ENCODE measurements around the gene TTC36. TPM values are rescaled to one million over a fixed set of nuclear protein-coding genes. Genes with fewer than 3 reads are reported as not detected.

TTC36 gene
- total and polyA plus RNA-seq, 9 of the 15 experiments (the other 6 are each of a cell fraction or from before 2014, with no cell fraction given) = 0.22 to 0.23 TPM; not detected in 7

DNA sequence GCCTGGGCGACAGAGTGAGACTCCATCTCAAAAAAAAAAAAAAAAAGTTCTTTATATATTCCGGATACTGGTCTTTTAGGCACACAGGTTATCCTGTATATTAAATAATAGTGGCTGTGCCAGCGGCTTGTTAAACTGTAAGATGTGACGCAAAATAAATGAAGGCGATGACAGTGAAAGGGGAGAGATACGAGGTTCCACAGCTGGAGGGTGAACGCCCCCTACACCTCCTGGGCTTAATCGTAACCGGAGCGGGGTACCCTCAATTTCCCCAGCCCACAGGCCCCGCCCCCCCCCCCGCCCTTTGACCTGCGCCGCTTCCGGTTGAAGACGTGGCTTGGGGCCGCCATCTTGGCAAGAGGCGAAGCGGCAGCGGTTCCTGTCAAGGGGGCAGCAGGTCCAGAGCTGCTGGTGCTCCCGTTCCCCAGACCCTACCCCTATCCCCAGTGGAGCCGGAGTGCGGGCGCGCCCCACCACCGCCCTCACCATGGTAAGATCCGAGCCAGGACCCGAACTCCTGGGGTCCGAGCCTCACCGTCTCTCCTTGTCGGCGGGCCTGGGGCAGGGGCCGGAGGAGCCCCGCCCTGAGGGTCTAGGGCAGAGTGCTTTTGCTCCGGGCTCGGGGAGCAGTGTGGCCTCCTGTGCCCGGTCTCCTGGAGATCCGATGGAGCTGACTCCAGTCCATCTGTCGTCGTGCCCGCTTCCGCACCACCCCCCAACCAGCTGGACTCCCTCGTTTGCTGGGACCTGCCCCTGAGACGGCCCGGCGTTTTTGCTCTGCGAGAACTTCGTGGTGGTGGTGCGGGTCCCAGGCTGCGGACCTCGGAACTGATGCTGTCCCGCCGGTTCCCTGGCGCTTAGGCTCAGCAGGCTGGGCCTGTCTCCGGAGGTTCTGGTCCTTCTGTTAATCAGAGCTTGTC, 45.0 kb downstream of the TTC36 start, which contains the start of gene ARCN1 (continued):
- TF ChIP-seq, protein P1, sequence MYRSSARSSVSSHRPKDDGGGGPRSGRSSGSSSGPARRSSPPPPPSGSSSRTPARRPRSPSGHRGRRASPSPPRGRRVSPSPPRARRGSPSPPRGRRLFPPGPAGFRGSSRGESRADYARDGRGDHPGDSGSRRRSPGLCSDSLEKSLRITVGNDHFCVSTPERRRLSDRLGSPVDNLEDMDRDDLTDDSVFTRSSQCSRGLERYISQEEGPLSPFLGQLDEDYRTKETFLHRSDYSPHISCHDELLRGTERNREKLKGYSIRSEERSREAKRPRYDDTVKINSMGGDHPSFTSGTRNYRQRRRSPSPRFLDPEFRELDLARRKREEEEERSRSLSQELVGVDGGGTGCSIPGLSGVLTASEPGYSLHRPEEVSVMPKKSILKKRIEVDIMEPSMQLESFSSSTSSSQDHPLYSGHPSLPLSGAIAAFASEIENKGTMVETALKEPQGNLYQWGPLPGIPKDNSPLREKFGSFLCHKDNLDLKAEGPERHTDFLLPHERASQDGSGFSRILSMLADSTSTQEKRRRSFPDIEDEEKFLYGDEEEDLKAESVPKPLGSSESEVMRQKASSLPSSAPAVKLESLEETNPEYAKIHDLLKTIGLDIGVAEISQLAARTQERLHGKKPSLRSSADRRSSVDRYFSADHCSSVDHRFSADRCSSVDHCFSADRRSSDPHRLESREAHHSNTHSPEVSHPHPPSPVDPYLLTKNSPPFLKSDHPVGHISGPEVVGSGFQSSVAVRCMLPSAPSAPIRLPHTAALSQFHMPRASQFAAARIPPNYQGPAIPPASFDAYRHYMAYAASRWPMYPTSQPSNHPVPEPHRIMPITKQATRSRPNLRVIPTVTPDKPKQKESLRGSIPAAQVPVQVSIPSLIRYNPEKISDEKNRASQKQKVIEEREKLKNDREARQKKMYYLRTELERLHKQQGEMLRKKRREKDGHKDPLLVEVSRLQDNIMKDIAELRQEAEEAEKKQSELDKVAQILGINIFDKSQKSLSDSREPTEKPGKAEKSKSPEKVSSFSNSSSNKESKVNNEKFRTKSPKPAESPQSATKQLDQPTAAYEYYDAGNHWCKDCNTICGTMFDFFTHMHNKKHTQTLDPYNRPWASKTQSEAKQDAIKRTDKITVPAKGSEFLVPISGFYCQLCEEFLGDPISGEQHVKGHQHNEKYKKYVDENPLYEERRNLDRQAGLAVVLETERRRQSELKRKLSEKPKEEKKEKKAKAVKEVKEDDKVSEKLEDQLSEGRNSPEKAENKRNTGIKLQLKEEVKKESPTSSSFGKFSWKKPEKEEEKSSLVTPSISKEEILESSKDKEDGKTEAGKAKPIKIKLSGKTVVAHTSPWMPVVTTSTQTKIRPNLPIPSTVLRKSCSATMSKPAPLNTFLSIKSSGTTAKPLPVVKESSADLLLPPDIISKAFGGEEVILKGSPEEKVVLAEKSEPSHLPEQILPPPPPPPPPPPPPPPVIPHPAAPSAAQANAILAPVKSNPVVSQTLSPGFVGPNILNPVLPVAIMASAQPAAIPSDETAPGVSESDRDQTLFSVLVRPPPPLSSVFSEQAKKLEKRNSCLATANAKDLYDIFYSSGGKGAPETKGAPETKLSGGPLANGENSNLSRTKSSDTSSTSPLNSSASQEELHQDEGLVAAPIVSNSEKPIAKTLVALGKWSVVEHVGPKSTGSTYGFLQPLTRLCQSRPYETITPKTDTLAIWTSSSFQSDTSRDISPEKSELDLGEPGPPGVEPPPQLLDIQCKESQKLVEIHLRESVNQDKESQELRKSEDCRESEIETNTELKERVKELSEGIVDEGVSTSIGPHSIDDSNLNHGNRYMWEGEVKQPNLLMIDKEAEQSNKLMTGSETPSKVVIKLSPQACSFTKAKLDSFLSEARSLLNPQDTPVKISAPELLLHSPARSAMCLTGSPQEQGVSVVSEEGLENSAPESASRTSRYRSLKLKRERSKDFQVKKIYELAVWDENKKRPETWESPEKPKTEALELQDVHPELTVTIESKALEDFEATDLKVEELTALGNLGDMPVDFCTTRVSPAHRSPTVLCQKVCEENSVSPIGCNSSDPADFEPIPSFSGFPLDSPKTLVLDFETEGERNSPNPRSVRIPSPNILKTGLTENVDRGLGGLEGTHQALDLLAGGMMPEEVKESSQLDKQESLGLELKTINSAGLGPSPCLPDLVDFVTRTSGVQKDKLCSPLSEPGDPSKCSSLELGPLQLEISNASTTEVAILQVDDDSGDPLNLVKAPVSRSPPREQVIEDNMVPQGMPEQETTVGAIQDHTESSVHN (IDR thresholded peaks at IDR 0.05; ENCODE audit: borderline replicate concordance in 1 of 2, low read depth in 1 of 2) = no peak
- TF ChIP-seq, protein P2, sequence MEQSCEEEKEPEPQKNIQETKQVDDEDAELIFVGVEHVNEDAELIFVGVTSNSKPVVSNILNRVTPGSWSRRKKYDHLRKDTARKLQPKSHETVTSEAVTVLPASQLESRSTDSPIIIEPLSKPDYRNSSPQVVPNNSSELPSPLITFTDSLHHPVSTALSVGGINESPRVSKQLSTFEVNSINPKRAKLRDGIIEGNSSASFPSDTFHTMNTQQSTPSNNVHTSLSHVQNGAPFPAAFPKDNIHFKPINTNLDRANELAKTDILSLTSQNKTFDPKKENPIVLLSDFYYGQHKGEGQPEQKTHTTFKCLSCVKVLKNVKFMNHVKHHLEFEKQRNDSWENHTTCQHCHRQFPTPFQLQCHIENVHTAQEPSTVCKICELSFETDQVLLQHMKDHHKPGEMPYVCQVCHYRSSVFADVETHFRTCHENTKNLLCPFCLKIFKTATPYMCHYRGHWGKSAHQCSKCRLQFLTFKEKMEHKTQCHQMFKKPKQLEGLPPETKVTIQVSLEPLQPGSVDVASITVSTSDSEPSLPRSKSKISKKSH (CRISPR knock-in tag; IDR thresholded peaks at IDR 0.05) = no peak
- no peak for TF ChIP-seq NFE2L1 (tag; IDR thresholded peaks at IDR 0.05; ENCODE audit: borderline replicate concordance, low read depth)
- TF ChIP-seq, protein P3, sequence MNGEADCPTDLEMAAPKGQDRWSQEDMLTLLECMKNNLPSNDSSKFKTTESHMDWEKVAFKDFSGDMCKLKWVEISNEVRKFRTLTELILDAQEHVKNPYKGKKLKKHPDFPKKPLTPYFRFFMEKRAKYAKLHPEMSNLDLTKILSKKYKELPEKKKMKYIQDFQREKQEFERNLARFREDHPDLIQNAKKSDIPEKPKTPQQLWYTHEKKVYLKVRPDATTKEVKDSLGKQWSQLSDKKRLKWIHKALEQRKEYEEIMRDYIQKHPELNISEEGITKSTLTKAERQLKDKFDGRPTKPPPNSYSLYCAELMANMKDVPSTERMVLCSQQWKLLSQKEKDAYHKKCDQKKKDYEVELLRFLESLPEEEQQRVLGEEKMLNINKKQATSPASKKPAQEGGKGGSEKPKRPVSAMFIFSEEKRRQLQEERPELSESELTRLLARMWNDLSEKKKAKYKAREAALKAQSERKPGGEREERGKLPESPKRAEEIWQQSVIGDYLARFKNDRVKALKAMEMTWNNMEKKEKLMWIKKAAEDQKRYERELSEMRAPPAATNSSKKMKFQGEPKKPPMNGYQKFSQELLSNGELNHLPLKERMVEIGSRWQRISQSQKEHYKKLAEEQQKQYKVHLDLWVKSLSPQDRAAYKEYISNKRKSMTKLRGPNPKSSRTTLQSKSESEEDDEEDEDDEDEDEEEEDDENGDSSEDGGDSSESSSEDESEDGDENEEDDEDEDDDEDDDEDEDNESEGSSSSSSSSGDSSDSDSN (IDR thresholded peaks at IDR 0.05; ENCODE audit: borderline replicate concordance in 1 of 2, low read depth in 2 of 2, low read length in 2 of 2) = no peak
- no peak for TF ChIP-seq ZNF695 (CRISPR knock-in tag; IDR thresholded peaks at IDR 0.05)
- no peak for TF ChIP-seq XRCC5 (IDR thresholded peaks at IDR 0.05; ENCODE audit: low read depth, low read length)
- no peak for TF ChIP-seq SETDB1 (IDR thresholded peaks at IDR 0.05; ENCODE audit: low read length)
- TF ChIP-seq, protein P4, sequence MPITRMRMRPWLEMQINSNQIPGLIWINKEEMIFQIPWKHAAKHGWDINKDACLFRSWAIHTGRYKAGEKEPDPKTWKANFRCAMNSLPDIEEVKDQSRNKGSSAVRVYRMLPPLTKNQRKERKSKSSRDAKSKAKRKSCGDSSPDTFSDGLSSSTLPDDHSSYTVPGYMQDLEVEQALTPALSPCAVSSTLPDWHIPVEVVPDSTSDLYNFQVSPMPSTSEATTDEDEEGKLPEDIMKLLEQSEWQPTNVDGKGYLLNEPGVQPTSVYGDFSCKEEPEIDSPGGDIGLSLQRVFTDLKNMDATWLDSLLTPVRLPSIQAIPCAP (CRISPR knock-in tag; IDR thresholded peaks at IDR 0.05; ENCODE audit: borderline replicate concordance) = no peak
- TF ChIP-seq, protein P5, sequence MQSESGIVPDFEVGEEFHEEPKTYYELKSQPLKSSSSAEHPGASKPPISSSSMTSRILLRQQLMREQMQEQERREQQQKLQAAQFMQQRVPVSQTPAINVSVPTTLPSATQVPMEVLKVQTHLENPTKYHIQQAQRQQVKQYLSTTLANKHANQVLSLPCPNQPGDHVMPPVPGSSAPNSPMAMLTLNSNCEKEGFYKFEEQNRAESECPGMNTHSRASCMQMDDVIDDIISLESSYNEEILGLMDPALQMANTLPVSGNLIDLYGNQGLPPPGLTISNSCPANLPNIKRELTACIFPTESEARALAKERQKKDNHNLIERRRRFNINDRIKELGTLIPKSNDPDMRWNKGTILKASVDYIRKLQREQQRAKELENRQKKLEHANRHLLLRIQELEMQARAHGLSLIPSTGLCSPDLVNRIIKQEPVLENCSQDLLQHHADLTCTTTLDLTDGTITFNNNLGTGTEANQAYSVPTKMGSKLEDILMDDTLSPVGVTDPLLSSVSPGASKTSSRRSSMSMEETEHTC (IDR thresholded peaks at IDR 0.05) = no peak
